ENCODE results near the gene PRAMEF20.

The PRAMEF20 gene

DNA sequence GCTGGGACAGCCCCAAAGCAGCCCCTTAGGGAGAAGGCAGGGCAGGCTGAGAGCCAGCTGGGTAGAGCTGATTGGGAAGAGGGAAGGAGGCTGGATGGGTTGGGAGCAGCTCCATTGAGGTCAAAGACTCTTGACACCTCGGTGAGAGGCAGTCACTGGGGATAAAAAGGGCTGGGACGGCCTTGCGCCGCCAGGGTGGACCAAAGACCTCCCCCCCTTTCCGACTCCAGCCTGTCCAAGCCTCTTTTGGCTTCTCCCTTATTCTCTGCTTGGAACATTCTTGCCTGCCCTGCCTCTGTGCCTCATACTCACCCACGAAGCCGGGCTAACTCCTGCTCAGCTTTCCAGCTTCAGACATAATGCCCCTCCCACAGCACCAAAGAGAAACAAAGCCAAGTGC is 52.4 kb downstream of the PRAMEF20 start:
- DNase-seq (ENCODE audit: low spot score), result no peak

DNA sequence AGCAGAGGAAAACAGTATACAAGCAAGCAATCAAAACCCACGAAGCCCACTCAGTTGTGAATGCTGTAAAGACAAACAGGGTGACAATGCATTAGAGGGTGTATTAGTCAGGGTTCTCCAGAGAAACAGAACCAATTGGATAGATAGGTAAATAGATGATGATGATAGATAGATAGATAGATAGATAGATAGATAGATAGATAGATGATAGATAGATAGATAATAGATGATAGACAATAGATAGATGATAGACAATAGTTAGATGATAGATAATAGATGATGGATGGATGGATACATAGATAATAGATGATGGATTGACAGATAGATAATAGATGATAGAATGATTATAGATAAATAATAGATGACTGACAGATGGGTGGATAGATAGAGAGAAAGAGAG is 55.3 kb downstream of the PRAMEF20 start:
- DNase-seq (ENCODE audit: low spot score), result no peak

DNA sequence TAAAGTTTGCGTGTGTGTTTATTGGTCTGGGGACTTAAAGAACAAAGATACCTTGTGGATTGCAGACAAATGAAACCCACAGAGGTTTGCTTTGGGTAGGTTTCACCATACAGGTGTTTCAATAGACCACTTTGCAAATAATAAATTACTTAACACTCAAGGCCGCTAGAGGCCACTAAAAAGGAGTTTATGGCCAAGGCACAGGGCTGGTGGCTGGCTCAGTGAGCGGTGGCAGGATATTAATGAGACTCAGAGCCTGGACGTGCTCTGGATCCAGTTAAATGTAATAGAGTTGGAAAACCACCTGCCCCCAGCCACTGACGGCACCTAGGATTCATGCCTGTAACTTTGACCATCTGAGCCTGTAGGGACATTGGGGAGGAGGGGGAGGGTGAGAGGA is 59.1 kb downstream of the PRAMEF20 start:
- no peak for DNase-seq (ENCODE audit: low spot score)
